Stimulated activated CD8-positive, alpha-beta memory T cell treated with anti-CD3 and anti-CD28 coated beads, Interleukin-2, amount 100 ng/mL, for 48 hours (primary cell): ENCODE results near the gene CEMP1.
"Not testable (repeated sequence)": the region's sequence is repeated elsewhere in the genome, so short reads cannot be mapped to it uniquely, and the experiment has no call there.

Experiments used
- DNase-seq, 2 donors: peaks; one replicate each; pipeline ENCODE4 v3.0.0-alpha.2; 2020; ENCODE audit warnings: low read depth in 2 of 2

CEMP1 gene

GRCh38 chr16:2535625-2536013, 4.4 kb upstream of the CEMP1 start:
- no peak for DNase-seq

DNA sequence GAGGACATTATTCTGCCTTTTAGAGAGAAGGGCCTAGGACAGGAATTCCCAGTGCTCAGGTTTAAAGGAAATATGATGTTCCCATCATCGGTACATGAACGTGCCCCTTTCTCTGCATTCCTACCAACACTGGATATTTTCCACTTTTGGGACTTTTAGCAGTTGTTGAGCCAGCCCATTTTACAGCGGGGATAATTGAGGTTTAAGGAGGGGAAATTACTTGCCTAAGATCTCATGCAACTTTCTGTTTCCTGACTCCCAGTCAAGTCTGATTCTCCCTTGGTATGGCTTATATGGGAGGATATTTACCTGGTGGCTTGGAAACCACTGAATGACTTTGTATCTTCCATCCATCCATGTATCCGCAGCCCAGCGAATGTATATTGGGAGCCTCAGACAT, 3.1 kb upstream of the CEMP1 start:
- not testable (repeated sequence) for DNase-seq

DNA sequence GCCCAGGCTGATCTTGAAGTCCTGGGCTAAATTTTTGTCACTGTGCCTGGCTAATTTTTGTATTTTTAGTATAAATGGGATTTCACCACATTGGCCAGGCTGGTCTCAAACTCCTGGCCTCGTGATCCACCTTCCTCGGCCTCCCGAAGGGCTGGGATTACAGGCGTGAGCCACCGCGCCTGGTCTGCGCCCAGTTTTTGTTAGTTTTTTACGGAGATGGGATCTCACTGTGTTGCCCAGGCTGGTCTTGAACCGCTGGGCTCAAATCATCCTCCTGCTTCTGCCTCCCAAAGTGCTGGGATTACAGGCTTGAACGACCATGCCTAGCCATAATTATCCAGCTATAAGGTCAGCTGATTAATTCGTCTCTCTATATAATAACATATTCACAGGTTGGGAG, 2.7 kb upstream of the CEMP1 start:
- DNase-seq: no peak

DNA sequence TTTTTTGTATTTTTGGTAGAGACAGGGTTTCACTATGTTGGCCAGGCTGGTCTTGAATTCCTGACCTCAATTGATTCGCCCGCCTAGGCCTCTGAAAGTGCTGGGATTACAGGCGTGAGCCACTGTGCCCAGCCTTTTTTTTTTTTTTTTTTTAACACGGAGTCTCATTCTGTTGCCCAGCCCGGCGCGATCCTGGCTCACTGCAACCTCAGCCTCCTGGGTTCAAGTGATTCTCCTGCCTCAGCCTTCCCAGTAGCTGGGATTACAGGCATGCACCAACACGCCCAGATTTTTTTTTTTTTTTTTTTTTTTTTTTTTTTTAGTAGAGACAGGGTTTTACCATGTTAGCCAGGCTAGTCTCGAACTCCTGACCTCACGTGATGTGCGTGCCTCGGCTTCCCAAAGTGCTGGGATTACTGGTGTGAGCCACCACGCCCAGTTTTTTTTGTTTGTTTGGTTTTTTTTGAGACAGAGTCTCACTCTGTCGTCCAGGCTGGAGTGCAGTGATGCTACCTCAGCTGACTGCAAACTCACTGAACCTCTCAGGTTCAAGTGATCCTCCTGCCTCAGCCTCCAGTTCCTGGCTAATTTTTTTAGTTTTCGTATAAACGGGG, 2.0 kb upstream of the CEMP1 start:
- not testable (repeated sequence) for DNase-seq

- DNase-seq: peak; percentile 32 to 42
Observed at GRCh38 chr16:2532494-2533141, 1.4 kb upstream of the CEMP1 start.

- DNase-seq: peak; percentile 97 to 98
Observed at GRCh38 chr16:2531696-2532493, 687 bp upstream of the CEMP1 start.

DNA sequence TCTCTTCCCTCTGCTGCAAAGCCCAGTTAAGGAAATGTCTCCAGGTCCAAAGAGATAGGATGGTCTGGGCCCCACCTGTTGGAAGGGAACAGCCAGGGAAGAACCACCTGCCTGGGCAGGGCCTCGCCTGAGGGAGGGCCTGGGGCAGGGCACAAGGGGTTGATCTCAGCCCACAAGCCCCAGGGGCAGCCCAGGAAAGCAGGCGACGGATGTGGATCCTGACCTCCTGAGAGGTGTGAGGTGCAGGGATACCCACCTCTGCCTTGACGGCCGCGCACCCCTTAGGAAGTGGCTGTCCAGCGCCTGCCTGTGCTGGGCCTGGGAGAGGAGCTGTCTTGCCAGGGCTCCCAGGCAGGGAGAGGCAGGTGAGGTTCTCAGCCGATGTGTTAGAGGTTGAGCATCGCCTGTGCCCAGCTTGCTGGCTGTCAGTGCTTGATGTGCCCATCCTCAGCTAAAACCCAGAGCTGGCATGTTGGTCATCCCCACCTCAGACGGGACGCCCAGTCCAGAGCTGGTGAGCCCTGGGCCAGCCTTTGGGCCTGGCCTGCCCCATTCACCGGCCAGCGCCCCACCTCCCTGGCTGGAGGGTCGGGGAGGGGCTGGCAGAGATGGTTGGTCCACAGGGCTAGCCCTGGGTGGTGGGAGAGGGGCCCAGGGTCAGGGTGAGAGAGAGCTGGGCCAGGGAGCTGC, 434 bp downstream of the CEMP1 start:
- DNase-seq: no peak

- no peak for DNase-seq
Observed at GRCh38 chr16:2529961-2530628, 1.1 kb downstream of the CEMP1 start.

DNA sequence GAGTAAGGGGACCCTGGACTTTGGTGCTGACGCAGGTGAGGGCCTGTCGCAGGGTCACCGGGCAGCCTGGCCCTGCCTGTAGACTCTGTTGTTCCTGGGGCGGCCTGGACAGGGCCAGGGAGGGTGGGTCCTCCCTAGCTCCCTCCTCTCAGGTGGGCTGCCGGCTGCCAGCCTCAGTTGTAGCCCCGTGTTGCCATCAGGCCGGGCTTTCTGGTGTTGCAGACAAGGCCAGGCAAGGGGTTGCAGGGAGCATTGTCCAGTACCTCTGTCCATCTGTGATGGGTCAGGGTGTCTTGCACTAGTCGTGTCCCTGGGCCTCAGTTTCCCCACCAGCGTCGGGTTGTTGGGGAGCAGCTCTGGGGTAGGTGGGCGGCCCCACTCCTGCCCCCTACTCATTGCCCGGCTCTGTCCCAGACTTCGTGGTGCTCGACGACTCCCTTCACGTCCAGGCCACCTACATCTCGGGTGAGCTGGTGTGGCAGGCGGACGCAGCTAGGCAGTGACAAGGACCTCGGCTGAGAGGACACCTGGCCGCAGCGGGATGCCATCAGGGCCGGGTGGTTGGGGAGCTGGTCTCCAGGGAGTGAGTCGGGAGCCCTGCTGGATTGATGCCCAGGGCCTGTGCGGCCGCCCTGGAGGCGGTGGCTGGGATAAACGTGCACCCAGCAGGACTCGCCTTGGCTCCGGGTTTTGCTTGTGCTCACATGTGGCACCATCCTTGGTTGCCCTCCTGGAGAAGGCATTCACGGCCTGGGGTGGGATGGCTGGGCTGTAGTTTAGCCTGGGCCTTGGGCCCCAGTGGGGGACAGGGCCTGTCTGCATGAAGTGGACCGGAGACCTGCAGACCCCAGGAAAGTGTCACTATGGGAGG, 1.9 kb downstream of the CEMP1 start:
- no peak for DNase-seq

DNA sequence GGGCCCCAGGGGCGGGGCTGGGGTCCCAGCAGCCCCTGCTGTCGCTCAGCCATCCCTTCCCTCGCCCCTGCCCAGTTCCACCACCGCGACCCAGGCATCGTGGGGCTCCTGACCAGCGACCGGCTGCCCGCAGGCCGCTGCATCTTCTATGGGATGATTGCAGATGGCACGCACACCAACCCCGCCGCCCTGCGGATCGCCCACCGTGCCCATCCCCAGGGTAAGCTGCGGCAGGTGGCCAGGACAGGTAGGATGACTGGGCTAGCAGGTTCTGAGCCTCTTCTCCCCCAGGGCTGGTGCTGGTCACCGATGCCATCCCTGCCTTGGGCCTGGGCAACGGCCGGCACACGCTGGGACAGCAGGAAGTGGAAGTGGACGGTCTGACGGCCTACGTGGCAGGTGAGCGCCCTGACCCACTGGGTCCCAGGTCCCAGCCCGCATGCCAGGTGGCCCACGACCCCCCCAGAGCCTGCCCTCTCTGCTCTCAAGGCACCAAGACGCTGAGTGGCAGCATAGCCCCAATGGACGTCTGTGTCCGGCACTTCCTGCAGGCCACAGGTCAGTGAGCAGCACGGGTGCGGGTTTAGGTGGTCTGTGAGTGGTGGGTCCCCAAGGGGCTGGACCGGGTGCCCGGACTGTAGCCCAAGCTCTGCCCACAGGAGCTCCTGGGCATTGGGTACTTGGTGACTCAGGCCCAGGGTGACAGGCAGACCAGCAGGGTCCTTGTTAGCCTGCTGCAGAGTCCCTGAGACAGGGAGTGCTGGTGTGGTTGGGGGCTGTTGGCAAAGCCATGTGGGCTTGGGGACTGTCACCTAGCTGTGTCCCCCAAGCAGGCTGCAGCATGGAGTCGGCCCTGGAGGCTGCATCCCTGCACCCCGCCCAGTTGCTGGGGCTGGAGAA, 2.8 kb downstream of the CEMP1 start:
- no peak for DNase-seq

GRCh38 chr16:2527784-2528100, 3.5 kb downstream of the CEMP1 start:
- no peak for DNase-seq

GRCh38 chr16:2527071-2527783, 4.0 kb downstream of the CEMP1 start:
- DNase-seq: no peak

GRCh38 chr16:2526135-2526534, 5.1 kb downstream of the CEMP1 start:
- DNase-seq: no peak

GRCh38 chr16:2524339-2524938, 6.8 kb downstream of the CEMP1 start:
- no peak for DNase-seq

- no peak for DNase-seq
Observed at GRCh38 chr16:2523801-2524231, 7.4 kb downstream of the CEMP1 start.

DNA sequence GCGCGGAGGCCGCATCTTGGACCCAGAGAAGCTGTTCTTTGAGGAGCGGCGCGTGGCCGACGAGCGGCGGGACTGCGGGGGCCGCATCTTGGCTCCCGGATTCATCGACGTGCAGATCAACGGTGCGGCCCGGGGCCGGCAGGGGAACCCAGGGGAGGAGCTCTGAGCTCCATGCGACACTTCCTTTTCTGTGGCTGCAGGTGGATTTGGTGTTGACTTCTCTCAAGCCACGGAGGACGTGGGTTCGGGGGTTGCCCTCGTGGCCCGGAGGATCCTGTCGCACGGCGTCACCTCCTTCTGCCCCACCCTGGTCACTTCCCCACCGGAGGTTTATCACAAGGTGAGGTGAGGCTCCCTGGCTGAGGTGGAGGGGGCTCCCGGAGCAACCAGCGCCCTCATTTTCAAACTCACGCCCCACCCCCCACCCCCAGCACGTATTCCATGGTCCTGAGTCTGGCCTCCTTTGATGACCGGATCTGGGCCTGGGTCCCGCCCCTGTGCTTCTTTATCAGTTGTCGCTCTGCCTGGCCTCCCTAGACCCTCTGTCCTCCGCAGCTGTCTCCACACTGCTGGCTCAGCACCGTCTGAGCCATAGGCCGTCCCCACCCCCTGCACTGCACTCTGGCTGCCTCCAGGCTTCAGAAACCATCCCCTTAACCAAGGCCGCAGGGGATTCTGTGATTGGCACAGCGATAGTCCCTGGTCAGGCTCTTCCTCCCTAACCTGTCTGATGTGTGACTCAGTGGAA, 10.2 kb downstream of the CEMP1 start:
- no peak for DNase-seq

- peak; percentile 81 to 88 for DNase-seq
Observed at GRCh38 chr16:2520097-2520783, 11.0 kb downstream of the CEMP1 start, which contains the start of gene AMDHD2. TSS of gene AMDHD2 (plus strand) at chr16:2520371. CDS start at chr16:2520459, 88 bp downstream.
